PC-3 (cell line): ENCODE measurements around the gene BIRC5. TPM values are rescaled to one million over a fixed set of nuclear protein-coding genes. Genes with fewer than 3 reads are reported as not detected.

Experiments used
- ATAC-seq: fragments of 200-7000 bp; cut with Tn5 transposase; 2 replicates; pipeline ENCODE4 v1.9.1; 2020; ENCODE audit warnings: mild to moderate bottlenecking, moderate library complexity
- BruUV-seq: library from RNA; stranded (reverse); fragments of 400-500 nt; replicated peaks from 2 replicates; lab custom pipeline; 2021; lab: Mats Ljungman, UMichigan
- CTCF ChIA-PET: fragments of 300-600 bp; sonication (Branson Sonifier 250); formaldehyde crosslinking; loops from one replicate; lab custom pipeline; 2022; ENCODE audit warnings: antibody characterized with exemption; lab: Charles Lee
- POLR2A ChIA-PET: fragments of 300-600 bp; sonication (Branson Sonifier 250); formaldehyde crosslinking; loops from one replicate; lab custom pipeline; 2022; ENCODE audit warnings: antibody characterized with exemption; ENCODE audit not compliant: unreplicated experiment; lab: Charles Lee
- DNase-seq: peaks from one replicate; pipeline ENCODE4 v3.0.0-alpha.2; 2015
- H2AFZ ChIP-seq: fragments of 300-600 bp; sonication (generic); 2 replicates; pipeline ENCODE4 v1.6.0; 2016; ENCODE audit warnings: antibody characterized with exemption, low read length
- H3F3A ChIP-seq: fragments of 300-600 bp; sonication (generic); one replicate; pipeline ENCODE4 v1.6.0; 2017; ENCODE audit warnings: antibody characterized with exemption, low read length, control low read depth, mild to moderate bottlenecking; ENCODE audit not compliant: unreplicated experiment
- H3K27ac ChIP-seq: fragments of 300-600 bp; sonication (generic); 2 replicates; pipeline ENCODE4 v1.5.1; 2016; ENCODE audit warnings: mild to moderate bottlenecking, low read length
- H3K27me3 ChIP-seq: fragments of 300-600 bp; sonication (generic); 2 replicates; pipeline ENCODE4 v1.6.1; 2016; ENCODE audit warnings: low read length, mixed read lengths
- H3K36me3 ChIP-seq: fragments of 300-600 bp; sonication (generic); 2 replicates; pipeline ENCODE4 v1.6.1; 2016; ENCODE audit warnings: low read depth, mixed run types, low read length, mixed read lengths
- H3K4me1 ChIP-seq: fragments of 300-600 bp; sonication (generic); 2 replicates; pipeline ENCODE4 v1.5.1; 2016; ENCODE audit warnings: low read length; ENCODE audit not compliant: insufficient read depth
- H3K4me2 ChIP-seq: fragments of 300-600 bp; sonication (generic); 2 replicates; pipeline ENCODE4 v1.6.0; 2016; ENCODE audit warnings: low read length
- H3K4me3 ChIP-seq: fragments of 300-600 bp; sonication (generic); 2 replicates; pipeline ENCODE4 v1.5.1; 2016; ENCODE audit warnings: mild to moderate bottlenecking, low read length, mixed read lengths
- H3K79me2 ChIP-seq: fragments of 300-600 bp; sonication (generic); 2 replicates; pipeline ENCODE4 v1.6.1; 2017; ENCODE audit warnings: low read length, mixed read lengths
- H3K9ac ChIP-seq: fragments of 300-600 bp; sonication (generic); 2 replicates; pipeline ENCODE4 v1.6.0; 2016; ENCODE audit warnings: mild to moderate bottlenecking, low read length
- H3K9me2 ChIP-seq: fragments of 300-600 bp; sonication (generic); replicated peaks from 2 replicates; pipeline ENCODE4 v1.6.1; 2016; ENCODE audit warnings: mixed run types, low read length, mixed read lengths
- H3K9me3 ChIP-seq: fragments of 300-600 bp; sonication (generic); 2 replicates; pipeline ENCODE4 v1.6.1; 2016; ENCODE audit warnings: low read length, mixed read lengths
- H4K20me1 ChIP-seq: fragments of 300-600 bp; sonication (generic); 2 replicates; pipeline ENCODE4 v1.6.1; 2016; ENCODE audit warnings: low read length, mixed read lengths
- CTCF ChIP-seq: fragments of 300-600 bp; sonication (generic); conservative IDR thresholded peaks from 2 replicates; pipeline ENCODE4 v1.5.1; 2017; ENCODE audit warnings: antibody characterized with exemption, low read depth, mild to moderate bottlenecking, low read length
- EZH2 ChIP-seq: fragments of 300-600 bp; sonication (generic); IDR thresholded peaks from one replicate; pipeline ENCODE4 v1.6.1; 2017; ENCODE audit warnings: antibody characterized with exemption, mild to moderate bottlenecking, low read length; ENCODE audit not compliant: unreplicated experiment
- EZH2phosphoT487 ChIP-seq: fragments of 300-600 bp; sonication (generic); IDR thresholded peaks from 2 replicates; pipeline ENCODE4 v1.6.1; 2018; ENCODE audit warnings: mild to moderate bottlenecking, antibody characterized with exemption, low read length, borderline replicate concordance
- intact Hi-C: fragments of 100-400 bp; cut with micrococcal nuclease; formaldehyde crosslinking; loops from 2 replicates; pipeline ENCODE4 v1.9.0; 2023
- total RNA-seq: library from RNA; depleted of rRNA; stranded (reverse); fragments of >200 nt; gene quantifications from 2 replicates; pipeline ENCODE4 v1.2.3, GENCODE V29; 2014

Gene BIRC5
- total RNA-seq, 1 experiment from 2014 or later, result 304 TPM

DNA sequence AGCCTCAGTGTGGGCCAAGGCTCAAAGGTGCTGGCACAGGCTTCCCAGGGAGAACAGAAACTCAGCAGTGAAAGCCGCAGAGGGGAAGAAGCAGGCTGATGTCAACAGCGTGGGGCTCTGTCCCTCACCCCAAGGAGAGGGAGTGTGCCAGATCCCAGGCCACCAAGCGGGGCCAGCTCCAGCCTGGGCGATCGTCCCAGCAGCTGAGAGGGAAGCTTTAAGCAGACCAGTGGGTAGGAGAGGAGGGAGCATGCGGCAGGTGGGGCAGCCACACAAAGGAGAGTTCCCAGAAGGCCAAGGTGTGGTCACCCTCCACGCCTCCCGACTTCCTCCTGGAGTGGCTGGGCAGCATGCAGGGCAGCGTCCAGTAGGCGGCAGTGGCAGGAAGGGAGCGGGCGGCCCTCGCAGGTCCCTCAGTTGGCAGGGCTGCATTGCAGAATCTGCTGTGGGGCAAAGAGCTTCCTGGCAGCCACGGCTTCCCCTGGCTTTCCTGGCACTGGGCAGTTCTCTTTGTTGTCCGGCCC is 39.6 kb upstream of the BIRC5 start:
- intact Hi-C loops, result loop anchor here (2.0 kb wide), 1 partner anchor 40 kb away; the partner anchor contains the start of gene BIRC5
- Histone ChIP-seq H3F3A (peaks cover 23% of the 10 kb centered on the region), H4K20me1 (peaks cover 19% of the 10 kb centered on the region), H3K4me2 (no peak overlapping the region), H3K9me3 (no peaks in the 10 kb centered on the region), H3K27me3 (no peaks in the 10 kb centered on the region), H3K79me2 (peaks cover 21% of the 10 kb centered on the region), H3K4me1 (peaks cover 17% of the 10 kb centered on the region), H3K9ac (no peak overlapping the region), H3K36me3 (peaks cover 37% of the 10 kb centered on the region), H3K27ac (peak overlapping the region; percentile 4), H3K4me3 (no peak overlapping the region), H3K9me2 (no peaks in the 10 kb centered on the region), H2AFZ (no peak overlapping the region)
- CTCF ChIA-PET, result interaction anchor here (0.6 to 1.3 kb wide), 5 partner anchors 22 to 357 kb away, joined by 3 to 8 read pairs (median 4); no protein-coding TSS in a partner anchor
- TSS peak; percentile 66 for BruUV-seq
- TF ChIP-seq CTCF (peak; percentile 54; the same call in 1 of the 2 replicates), EZH2 (no peak)
- peak; percentile 66 for DNase-seq
- peak; percentile 69 for ATAC-seq
- POLR2A ChIA-PET, result interaction anchor here (0.6 kb wide), 1 partner anchor 562 kb away, joined by 4 read pairs; no protein-coding TSS in a partner anchor

DNA sequence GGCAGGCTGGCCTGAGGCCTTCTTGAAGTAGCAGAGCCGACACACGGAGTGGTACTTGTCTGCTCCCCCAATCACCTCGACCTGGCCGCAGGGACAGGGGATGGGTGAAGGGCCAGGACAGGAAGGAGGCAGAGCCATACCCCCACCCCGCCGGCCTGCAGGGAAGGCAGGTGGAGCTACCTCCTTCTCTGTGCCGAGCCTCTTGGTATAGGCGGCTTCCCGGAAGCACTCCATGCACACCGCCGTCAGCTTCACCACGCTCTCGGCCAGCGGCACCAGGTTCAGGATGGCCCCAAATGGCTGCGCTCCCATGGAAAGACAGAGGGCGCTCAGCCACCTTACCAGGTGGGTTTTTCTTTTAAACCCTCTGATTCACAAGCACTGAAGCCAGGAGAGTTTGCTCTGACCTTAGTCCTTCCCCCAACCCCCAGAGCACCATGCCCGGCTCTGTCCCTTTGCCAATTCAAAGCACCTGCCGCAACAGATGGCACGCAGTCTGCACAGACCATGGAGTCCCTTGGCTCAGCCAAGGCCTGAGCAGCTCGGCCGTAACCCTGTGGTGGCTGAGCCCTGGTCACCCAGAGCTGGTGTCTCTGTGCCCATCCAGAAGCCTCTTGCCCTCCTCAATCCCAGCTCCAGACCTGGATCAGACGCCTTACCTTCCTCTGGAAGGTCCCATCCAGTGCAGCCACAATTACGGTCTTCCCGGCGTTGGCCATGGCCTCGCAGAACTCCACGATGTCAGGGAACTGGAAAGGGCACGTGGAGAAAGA is 39.0 kb upstream of the BIRC5 start:
- CTCF ChIA-PET, result interaction anchor here (0.6 to 1.3 kb wide), 5 partner anchors 22 to 357 kb away, joined by 3 to 8 read pairs (median 4); no protein-coding TSS in a partner anchor
- Histone ChIP-seq H3K4me3 (no peak overlapping the region), H3K79me2 (peaks cover 14% of the 10 kb centered on the region), H3K9me2 (no peaks in the 10 kb centered on the region), H3K9me3 (no peaks in the 10 kb centered on the region), H3K27ac (no peak overlapping the region), H3F3A (peaks cover 23% of the 10 kb centered on the region), H3K27me3 (no peaks in the 10 kb centered on the region), H3K9ac (no peak overlapping the region), H3K36me3 (peaks cover 40% of the 10 kb centered on the region), H4K20me1 (peaks cover 12% of the 10 kb centered on the region; the same call in 1 of the 2 replicates), H3K4me1 (peaks cover 12% of the 10 kb centered on the region; the same call in 1 of the 2 replicates), H2AFZ (no peak overlapping the region), H3K4me2 (no peak overlapping the region)
- POLR2A ChIA-PET, result interaction anchor here (0.6 kb wide), 2 partner anchors 31 to 561 kb away, joined by 3 to 4 read pairs; no protein-coding TSS in a partner anchor
- BruUV-seq, result no TSS peak
- no peak for DNase-seq
- peak; percentile 0; the same call in 1 of the 2 replicates for ATAC-seq
- intact Hi-C loops, result loop anchor here (2.0 kb wide), 1 partner anchor 40 kb away; the partner anchor contains the start of gene BIRC5
- peak; percentile 31 for TF ChIP-seq CTCF
- no peak for TF ChIP-seq EZH2phosphoT487
